Fibroblast of villous mesenchyme (primary cell): Measurements from ENCODE around the gene HCFC2. TPM values are rescaled to one million over a fixed set of nuclear protein-coding genes. Genes with fewer than 3 reads are reported as not detected.

Experiments used
- DNase-seq: peaks from one replicate; pipeline ENCODE4 v3.0.0-alpha.2; 2010; ENCODE audit warnings: low read depth
- H3K4me3 ChIP-seq: 2 replicates; pipeline ENCODE4 v1.5.1; 2011; ENCODE audit warnings: low read depth, mild to moderate bottlenecking, low read length
- CTCF ChIP-seq: IDR thresholded peaks from 2 replicates; pipeline ENCODE4 v1.5.1; 2012; ENCODE audit warnings: low read depth, mild to moderate bottlenecking, low read length; ENCODE audit not compliant: insufficient read depth
- total RNA-seq: library from RNA; depleted of rRNA; stranded (reverse); fragments of >200 nt; gene quantifications from 2 replicates; pipeline ENCODE4 v1.2.3, GENCODE V29; 2012

The HCFC2 gene
- total RNA-seq, 1 donor, result 38.0 TPM

- H3K4me3 ChIP-seq, result no peak overlapping the region
- no peak for DNase-seq
- TF ChIP-seq CTCF, result no peak
Observed at GRCh38 chr12:104126548-104126947, 62.2 kb downstream of the HCFC2 start.

GRCh38 chr12:104130760-104131159 lies 66.4 kb downstream of the HCFC2 start:
- H3K4me3 ChIP-seq, result no peak overlapping the region
- no peak for TF ChIP-seq CTCF
- no peak for DNase-seq

GRCh38 chr12:104131609-104132008 lies 67.3 kb downstream of the HCFC2 start:
- H3K4me3 ChIP-seq, result no peak overlapping the region
- no peak for TF ChIP-seq CTCF
- no peak for DNase-seq

- no peak for DNase-seq
- H3K4me3 ChIP-seq, result no peak overlapping the region
- TF ChIP-seq CTCF, result no peak
Observed at GRCh38 chr12:104132351-104132956, 68.1 kb downstream of the HCFC2 start.

- no peak overlapping the region for H3K4me3 ChIP-seq
- DNase-seq, result no peak
- TF ChIP-seq CTCF, result no peak
Observed at GRCh38 chr12:104133321-104133720, 69.0 kb downstream of the HCFC2 start.

- H3K4me3 ChIP-seq, result no peak overlapping the region
- TF ChIP-seq CTCF, result no peak
- no peak for DNase-seq
Observed at GRCh38 chr12:104133866-104134265, 69.5 kb downstream of the HCFC2 start.

GRCh38 chr12:104134882-104135281 lies 70.6 kb downstream of the HCFC2 start:
- TF ChIP-seq CTCF, result no peak
- no peak for DNase-seq
- H3K4me3 ChIP-seq, result peak overlapping the region; percentile 34
